H7 (cell line): Measurements from ENCODE around the gene SLC31A1. TPM values are rescaled to one million over a fixed set of nuclear protein-coding genes. Genes with fewer than 3 reads are reported as not detected.

Experiments
- DNase-seq: peaks from one replicate; pipeline ENCODE4 v3.0.0; 2012
- H3K27me3 ChIP-seq: 2 replicates; pipeline ENCODE4 v1.6.0; 2011; ENCODE audit warnings: mild to moderate bottlenecking, low read length; ENCODE audit not compliant: control insufficient read depth, insufficient read depth
- H3K36me3 ChIP-seq: replicated peaks from 2 replicates; pipeline ENCODE4 v1.5.1; 2011; ENCODE audit warnings: low read length; ENCODE audit not compliant: control insufficient read depth, insufficient read depth
- H3K4me3 ChIP-seq: 2 replicates; pipeline ENCODE4 v1.5.1; 2011; ENCODE audit warnings: low read depth, mild to moderate bottlenecking, control low read depth, low read length, moderate library complexity; ENCODE audit not compliant: insufficient read depth
- total RNA-seq: library from RNA; depleted of rRNA; stranded (reverse); fragments of >200 nt; shearing (Covaris generic); gene quantifications from 2 replicates; pipeline ENCODE4 v1.2.3, GENCODE V29; 2014; rRNA removed

The SLC31A1 gene
- total RNA-seq, 1 experiment from 2014 or later = 21.8 TPM

DNA sequence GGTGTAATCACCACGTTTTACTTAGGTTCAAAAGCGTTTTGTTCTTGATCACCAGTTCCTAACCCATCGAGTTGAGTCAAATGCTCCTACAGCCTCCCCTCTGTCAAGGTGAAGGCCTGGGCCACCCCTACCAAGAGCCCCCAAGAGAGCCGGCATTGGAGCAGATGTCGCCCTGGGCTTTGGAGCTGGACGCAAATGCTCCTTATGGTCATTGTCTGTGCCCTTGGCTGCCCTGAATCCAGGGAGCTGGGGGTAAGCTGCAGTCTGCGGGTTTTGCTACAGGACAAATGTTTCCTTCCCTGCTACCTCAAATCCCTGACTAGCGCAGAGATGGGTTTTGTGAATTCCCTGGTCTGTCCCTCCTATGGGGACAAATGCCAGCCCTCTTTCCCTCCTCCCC lies 77.0 kb downstream of the SLC31A1 start:
- Histone ChIP-seq H3K27me3 (no peaks in the 10 kb centered on the region), H3K4me3 (no peak overlapping the region), H3K36me3 (no peaks in the 10 kb centered on the region; the same call in 1 of the 2 replicates)
- no peak for DNase-seq

DNA sequence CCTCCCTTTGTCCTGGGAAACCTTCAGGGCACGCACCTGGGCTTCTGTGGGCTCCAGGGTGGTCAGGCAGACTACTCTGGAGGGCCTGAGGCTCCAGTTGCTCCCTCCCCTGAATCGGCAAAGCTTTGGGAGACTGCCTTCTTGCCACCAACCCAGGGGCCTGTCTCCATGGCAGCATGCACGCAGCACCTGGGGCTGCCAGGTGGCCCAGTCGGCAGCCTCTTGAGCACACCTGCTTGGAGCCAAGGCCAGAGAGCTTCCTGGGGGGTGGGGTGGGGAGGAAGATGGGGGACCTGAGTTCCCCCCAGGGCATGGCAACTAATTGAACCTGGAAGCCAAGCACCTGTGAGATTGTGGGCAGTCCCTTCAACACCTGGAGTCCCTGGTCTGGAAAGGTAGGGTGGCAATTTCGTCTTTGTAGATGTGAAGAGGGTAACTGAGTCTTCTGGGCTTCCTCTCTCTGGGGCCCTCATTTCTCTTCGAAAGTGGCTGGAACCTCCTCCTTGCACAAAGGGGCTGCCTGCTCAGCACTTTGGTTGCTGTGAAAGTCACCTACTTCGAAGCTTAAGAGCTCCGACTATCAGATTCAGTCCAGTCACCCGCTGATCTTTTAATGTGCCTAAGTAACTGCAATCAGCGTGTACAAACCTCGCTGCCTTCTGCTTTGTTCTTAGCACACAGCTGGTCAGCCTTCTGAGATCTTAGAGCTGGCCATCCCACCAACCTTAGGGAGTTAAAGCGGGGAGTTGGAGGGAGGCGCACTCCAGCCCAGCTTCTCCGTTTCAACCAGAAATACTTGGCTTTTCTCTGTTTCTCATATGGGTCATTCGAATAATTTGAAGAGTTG lies 77.8 kb downstream of the SLC31A1 start:
- Histone ChIP-seq H3K27me3 (no peaks in the 10 kb centered on the region), H3K36me3 (no peaks in the 10 kb centered on the region), H3K4me3 (no peak overlapping the region)
- peak; percentile 44 for DNase-seq

DNA sequence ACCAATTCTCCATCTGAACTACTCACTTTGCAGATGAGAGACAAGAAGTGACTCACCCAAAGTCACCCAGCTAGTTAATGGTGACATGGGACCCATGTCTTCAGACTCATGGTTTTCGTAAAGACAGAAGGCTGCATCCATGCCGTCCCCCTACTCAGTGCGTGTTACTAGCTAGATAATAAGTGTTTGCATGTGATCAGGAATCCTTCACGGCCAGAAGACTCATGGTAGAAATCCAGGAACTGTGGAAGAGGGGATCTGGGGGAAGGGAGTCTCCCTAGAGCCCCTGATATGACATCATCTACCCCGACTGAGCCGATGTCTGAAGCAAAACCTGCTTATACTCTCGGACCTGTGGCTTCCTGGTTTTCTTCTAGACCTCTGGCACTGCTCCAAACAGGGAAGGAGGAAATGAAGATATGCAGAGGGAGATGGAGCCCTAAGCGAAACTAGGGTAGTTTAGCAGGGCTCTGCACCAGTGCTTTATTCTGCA lies 78.5 kb downstream of the SLC31A1 start:
- no peak for DNase-seq
- no peaks in the 10 kb centered on the region for H3K27me3 ChIP-seq

DNA sequence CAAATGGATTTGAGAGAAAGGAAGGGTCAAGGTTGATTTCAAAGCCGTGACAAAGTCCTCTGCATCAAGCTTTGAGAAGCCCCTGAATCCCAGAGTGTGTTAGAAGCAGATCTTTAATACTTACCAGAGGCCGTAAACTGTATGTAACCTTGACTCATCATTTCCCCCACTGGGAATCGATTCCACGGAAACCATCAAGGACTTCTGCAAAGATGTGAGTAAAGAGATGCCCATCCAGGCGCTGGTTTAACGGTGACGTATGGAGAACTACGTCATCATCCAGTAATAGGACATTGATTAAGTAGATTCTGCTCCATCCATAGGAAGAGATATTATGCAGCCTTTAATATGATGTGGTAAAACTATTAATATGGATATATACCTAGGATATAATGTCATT lies 80.2 kb downstream of the SLC31A1 start:
- no peak for DNase-seq
- Histone ChIP-seq H3K36me3 (no peaks in the 10 kb centered on the region), H3K27me3 (no peaks in the 10 kb centered on the region), H3K4me3 (no peak overlapping the region)

More for the DNA sequence above, 78.5 kb downstream of the SLC31A1 start:
- no peak overlapping the region for H3K4me3 ChIP-seq
- H3K36me3 ChIP-seq = no peaks in the 10 kb centered on the region

DNA sequence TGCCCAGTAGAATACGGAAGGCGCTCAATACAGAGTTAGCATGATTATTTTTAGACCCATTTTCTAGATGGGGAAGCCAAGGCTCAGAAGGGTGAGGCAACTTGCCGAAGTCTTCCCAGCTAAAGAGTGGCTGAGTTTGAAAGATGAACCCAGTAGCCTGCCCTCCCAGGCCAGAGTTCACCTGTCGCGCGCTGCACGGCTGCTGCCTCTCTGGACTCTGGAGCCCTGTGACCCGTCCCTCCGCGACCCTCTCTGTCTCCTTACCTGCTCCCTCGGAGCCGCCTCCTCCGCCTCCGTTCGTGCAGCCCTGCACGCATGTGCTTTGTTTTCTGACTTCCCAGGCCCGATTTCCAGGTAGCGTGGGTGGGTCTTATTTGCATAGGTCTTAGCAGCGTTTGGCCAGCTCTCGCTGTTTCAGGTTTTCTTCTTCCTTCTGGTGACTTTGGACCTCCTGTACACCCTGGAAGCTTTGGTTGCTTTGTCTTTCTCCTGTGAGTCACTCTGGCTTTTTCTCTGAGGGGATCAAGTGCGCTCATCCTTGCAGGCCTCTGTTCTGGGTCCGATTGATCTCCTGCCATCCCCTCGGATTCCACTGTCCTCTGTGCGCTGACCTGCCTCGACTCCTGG lies 81.6 kb downstream of the SLC31A1 start, which contains the start of gene RNF183:
Gene RNF183 (minus strand): TSS at position 585 of the 627 bp plus-strand sequence. CDS start 5,192 bp downstream, outside the sequence.
- no peak within 1 kb of the TSS for H3K4me3 ChIP-seq

DNA sequence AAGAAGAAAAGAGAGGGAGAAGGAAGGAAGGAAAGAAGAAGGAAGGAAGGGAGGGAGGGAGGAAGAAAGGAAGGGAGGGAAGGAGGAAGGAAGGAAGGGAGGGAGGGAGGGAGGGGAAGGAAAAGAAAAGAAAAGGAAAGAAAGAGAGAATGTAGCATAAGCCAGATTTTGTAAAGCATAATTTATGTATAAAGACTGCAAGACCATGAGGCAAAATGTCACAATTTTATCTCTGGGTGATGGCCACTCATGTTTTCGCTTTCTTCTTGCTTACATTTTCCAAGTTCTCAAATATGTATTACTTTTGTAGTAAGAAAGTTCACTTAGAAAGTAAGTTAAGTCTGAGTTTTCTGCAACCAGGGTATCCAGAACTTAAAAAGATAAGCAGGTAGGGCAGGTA lies 85.2 kb downstream of the SLC31A1 start:
- Histone ChIP-seq H3K4me3 (no peak overlapping the region), H3K36me3 (no peaks in the 10 kb centered on the region), H3K27me3 (no peaks in the 10 kb centered on the region)
- no peak for DNase-seq

More for the DNA sequence above, 81.6 kb downstream of the SLC31A1 start, which contains the start of gene RNF183:
- no peaks in the 10 kb centered on the region for H3K36me3 ChIP-seq
- DNase-seq = peak; percentile 36
- no peaks in the 10 kb centered on the region for H3K27me3 ChIP-seq

DNA sequence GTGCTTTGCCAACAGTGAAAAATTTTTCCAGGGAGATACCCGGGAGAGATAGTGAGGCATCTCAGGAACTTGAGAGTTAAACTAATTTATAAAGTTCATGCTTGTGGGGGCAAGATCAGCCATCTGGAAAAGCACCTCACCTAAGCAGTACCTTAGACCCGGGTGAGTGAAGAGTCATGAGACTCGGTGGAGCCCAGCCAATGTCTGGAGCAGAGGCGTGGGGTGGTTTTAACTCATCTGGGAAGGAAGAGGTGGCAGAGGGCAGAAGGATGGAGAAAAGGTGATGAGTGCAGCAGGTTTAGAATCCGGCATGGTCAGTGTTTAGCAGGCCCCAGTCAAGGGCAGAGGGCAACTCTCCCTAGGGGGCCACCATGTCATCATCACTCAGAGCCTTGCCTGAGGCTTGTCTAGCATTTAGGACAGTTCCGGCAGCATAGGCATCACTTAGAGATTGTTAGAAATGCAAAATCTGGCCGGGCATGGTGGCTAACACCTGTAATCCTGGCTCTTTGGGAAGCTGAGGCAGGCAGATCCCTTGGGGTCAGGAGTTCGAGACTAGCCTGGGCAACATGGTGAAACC lies 86.1 kb downstream of the SLC31A1 start:
- Histone ChIP-seq H3K4me3 (no peak overlapping the region), H3K36me3 (no peaks in the 10 kb centered on the region), H3K27me3 (no peaks in the 10 kb centered on the region)
- DNase-seq = no peak

DNA sequence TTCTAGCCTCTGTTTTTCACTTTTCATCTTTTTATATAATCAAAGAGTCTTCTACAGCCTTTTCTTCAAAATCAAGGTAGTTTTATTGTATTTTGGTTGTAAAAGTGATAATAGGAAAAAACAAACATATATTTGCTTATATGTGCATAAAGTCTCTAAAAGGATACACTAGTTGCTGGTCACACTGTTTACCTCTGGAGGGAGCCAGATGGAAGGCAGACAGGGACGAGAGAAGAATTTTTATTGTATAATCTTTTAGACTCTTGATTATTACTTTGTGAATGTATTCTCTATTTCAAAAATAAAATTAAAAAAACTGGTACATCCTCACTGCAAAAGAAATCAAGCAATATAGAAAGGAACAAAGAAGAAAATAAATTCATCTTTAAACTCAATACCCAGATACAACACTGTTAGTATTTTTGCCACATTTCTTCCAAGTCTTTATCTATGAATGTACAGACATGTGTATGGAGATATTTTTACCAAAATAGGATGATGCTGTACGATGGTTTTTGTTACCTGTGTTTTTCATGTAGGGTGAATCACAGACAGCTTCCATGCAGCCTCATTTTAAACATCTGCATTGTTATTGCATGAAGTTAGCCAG lies 88.0 kb downstream of the SLC31A1 start:
- Histone ChIP-seq H3K36me3 (no peaks in the 10 kb centered on the region), H3K27me3 (no peaks in the 10 kb centered on the region), H3K4me3 (no peak overlapping the region)
- peak; percentile 49 for DNase-seq

DNA sequence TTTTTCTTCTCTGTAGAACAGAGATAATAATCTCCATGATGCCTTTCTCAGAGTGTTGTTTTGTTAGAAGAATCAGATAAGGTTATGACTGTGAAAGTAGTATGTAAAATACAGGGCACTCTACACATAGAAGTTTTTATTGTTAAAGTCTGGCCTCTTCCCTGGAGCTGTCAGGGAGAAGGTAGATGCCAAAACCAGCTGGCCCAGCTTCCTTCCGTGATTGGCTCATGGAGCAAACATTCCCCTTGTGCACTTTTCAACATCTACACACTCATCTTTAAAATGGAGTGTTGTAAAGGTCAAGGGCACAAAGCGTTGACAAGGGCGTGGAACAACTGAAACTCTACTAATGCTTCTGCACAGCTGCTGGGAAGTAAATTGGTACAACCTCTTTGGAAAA lies 89.2 kb downstream of the SLC31A1 start:
- Histone ChIP-seq H3K27me3 (no peaks in the 10 kb centered on the region), H3K36me3 (no peaks in the 10 kb centered on the region), H3K4me3 (no peak overlapping the region)
- no peak for DNase-seq

DNA sequence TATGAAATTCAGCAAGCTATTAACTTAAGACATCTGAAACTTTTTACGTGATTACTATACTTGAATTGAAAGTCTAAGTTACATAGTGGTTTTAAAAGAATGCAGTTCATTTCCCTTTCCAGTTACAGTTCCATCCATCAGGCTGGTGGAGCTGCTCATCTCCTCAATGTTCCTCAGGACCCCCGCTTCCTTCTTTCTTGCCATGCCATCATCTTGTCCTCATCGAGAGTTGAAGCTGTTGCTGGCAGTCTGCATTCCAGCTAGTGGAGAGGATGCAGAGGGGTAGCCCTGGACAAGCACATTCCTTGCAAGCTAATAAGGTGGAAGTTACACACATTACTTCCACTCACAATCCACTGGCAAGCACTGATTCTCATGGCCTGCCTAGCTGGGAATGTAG lies 90.6 kb downstream of the SLC31A1 start:
- no peak overlapping the region for H3K4me3 ChIP-seq
- no peak for DNase-seq
- H3K27me3 ChIP-seq = no peaks in the 10 kb centered on the region
- no peaks in the 10 kb centered on the region for H3K36me3 ChIP-seq

DNA sequence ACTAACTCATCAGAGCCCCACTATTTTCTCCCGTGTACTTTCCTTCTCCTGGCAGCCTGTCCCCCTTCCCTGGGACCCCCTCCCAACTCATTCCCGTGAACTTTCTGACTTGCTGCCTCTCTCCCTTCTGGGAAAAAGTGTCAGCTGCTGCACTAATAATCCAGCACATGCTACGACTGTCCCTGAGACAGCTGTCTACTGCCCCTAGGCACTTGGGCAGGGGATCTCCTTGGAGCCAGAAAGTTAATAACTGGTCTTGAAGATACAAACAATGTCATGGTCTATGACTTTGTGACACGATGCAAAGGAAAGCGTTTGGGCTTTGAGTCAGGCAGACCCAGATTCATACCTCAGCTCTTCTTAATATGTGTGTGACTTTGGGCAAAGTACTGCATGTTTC lies 91.9 kb downstream of the SLC31A1 start:
- H3K27me3 ChIP-seq = no peaks in the 10 kb centered on the region
- no peak for DNase-seq
- H3K4me3 ChIP-seq = no peak overlapping the region
- no peaks in the 10 kb centered on the region for H3K36me3 ChIP-seq

Other genes with a start within 250 kb of the SLC31A1 start
- gene ZNF883, start 209.4 kb upstream of the SLC31A1 start, total RNA-seq = 0.21 TPM in 1 of 2 replicates, not detected in the other
- gene ZFP37, start 164.8 kb upstream of the SLC31A1 start, total RNA-seq = 2.7 and 6.6 TPM in 2 replicates
- gene SLC31A2, start 70.5 kb upstream of the SLC31A1 start, total RNA-seq = 0.41 and 2.3 TPM in 2 replicates
- gene FKBP15, start 267 bp upstream of the SLC31A1 start, total RNA-seq = 12.9 and 15.2 TPM in 2 replicates
- gene CDC26, start 54.0 kb downstream of the SLC31A1 start, total RNA-seq = 36.0 and 40.8 TPM in 2 replicates
- gene PRPF4, start 54.1 kb downstream of the SLC31A1 start, total RNA-seq = 34.5 and 38.4 TPM in 2 replicates
- 0.78 TPM in 1 of 2 replicates, not detected in the other for gene RNF183, start 81.8 kb downstream of the SLC31A1 start, total RNA-seq
- 0.11 and 0.38 TPM in 2 replicates for gene WDR31, start 118.7 kb downstream of the SLC31A1 start, total RNA-seq
- gene BSPRY, start 128.0 kb downstream of the SLC31A1 start, total RNA-seq = 1.5 and 2.3 TPM in 2 replicates
- gene HDHD3, start 155.4 kb downstream of the SLC31A1 start, total RNA-seq = 26.2 and 36.2 TPM in 2 replicates
- gene ALAD, start 179.7 kb downstream of the SLC31A1 start, total RNA-seq = 10.9 and 11.6 TPM in 2 replicates
- 61.2 and 61.6 TPM in 2 replicates for gene POLE3, start 189.1 kb downstream of the SLC31A1 start, total RNA-seq
- 0.41 and 0.42 TPM in 2 replicates for gene C9orf43, start 189.2 kb downstream of the SLC31A1 start, total RNA-seq
- gene RGS3, start 242.2 kb downstream of the SLC31A1 start, total RNA-seq = 18.2 and 22.4 TPM in 2 replicates